Progenitor cell of endocrine pancreas (in vitro differentiated cells): ENCODE results near the gene USP40. TPM values are rescaled to one million over a fixed set of nuclear protein-coding genes. Genes with fewer than 3 reads are reported as not detected.

Experiments used
- DNase-seq: peaks from one replicate; pipeline ENCODE4 v3.0.0; 2021; ENCODE audit warnings: low spot score; ENCODE audit not compliant: unreplicated experiment
- H3K27ac Mint-ChIP-seq: 2 replicates; pipeline ENCODE4 v1.8.0; 2021; ENCODE audit warnings: mild to moderate bottlenecking, moderate library complexity, mixed read lengths
- H3K27me3 Mint-ChIP-seq: 2 replicates; pipeline ENCODE4 v1.8.0; 2021; ENCODE audit warnings: mixed read lengths
- H3K36me3 Mint-ChIP-seq: 2 replicates; pipeline ENCODE4 v1.8.0; 2022; ENCODE audit warnings: mixed read lengths; ENCODE audit not compliant: insufficient read depth
- H3K4me1 Mint-ChIP-seq: 2 replicates; pipeline ENCODE4 v1.8.0; 2021; ENCODE audit warnings: low read depth, mixed read lengths
- H3K4me3 Mint-ChIP-seq: 2 replicates; pipeline ENCODE4 v1.8.0; 2021; ENCODE audit warnings: low read depth, mild to moderate bottlenecking, moderate library complexity, mixed read lengths
- H3K9me3 Mint-ChIP-seq: 2 replicates; pipeline ENCODE4 v1.8.0; 2021; ENCODE audit warnings: low read depth, mixed read lengths
- CTCF ChIP-seq: fragments of 200-600 bp; sonication (generic); IDR thresholded peaks from one replicate; pipeline ENCODE4 v1.5.0; 2021; ENCODE audit warnings: antibody characterized with exemption, mild to moderate bottlenecking; ENCODE audit not compliant: unreplicated experiment
- total RNA-seq: library from RNA; stranded (reverse); gene quantifications from 2 replicates; pipeline ENCODE4 v1.2.1, GENCODE V29; 2021

USP40 gene
- total RNA-seq, 1 donor from 2014 or later: 36.9 TPM

GRCh38 chr2:233474308-233475160 lies 92.0 kb downstream of the USP40 start:
- no peak for TF ChIP-seq CTCF
- Mint-ChIP-seq H3K4me1 (no peaks in the 10 kb centered on the region), H3K36me3 (peaks cover 13% of the 10 kb centered on the region), H3K9me3 (no peaks in the 10 kb centered on the region), H3K27me3 (no peaks in the 10 kb centered on the region), H3K4me3 (no peak overlapping the region), H3K27ac (no peak overlapping the region)
- DNase-seq: no peak

GRCh38 chr2:233473878-233474277 lies 92.7 kb downstream of the USP40 start:
- Mint-ChIP-seq H3K4me3 (no peak overlapping the region), H3K4me1 (no peaks in the 10 kb centered on the region), H3K27ac (no peak overlapping the region), H3K27me3 (no peaks in the 10 kb centered on the region), H3K36me3 (peaks cover 12% of the 10 kb centered on the region), H3K9me3 (no peaks in the 10 kb centered on the region)
- DNase-seq: no peak
- TF ChIP-seq CTCF: no peak

- no peak for DNase-seq
- no peak for TF ChIP-seq CTCF
- no peaks in the 10 kb centered on the region for H3K4me1 Mint-ChIP-seq
- no peaks in the 10 kb centered on the region for H3K27me3 Mint-ChIP-seq
- H3K4me3 Mint-ChIP-seq: no peak overlapping the region
- peaks cover 14% of the 10 kb centered on the region for H3K36me3 Mint-ChIP-seq
- H3K27ac Mint-ChIP-seq: no peak overlapping the region
- no peaks in the 10 kb centered on the region for H3K9me3 Mint-ChIP-seq
These were observed 93.2 kb downstream of the USP40 start for GRCh38 chr2:233473386-233473791.

- no peak for DNase-seq
- no peaks in the 10 kb centered on the region for H3K27me3 Mint-ChIP-seq
- no peak for TF ChIP-seq CTCF
- no peak overlapping the region for H3K4me3 Mint-ChIP-seq
- peaks cover 14% of the 10 kb centered on the region for H3K36me3 Mint-ChIP-seq
- H3K27ac Mint-ChIP-seq: no peak overlapping the region
- no peaks in the 10 kb centered on the region for H3K4me1 Mint-ChIP-seq
- no peaks in the 10 kb centered on the region for H3K9me3 Mint-ChIP-seq
These were observed 95.1 kb downstream of the USP40 start for GRCh38 chr2:233471291-233472035.

- no peak for TF ChIP-seq CTCF
- H3K36me3 Mint-ChIP-seq: peaks cover 19% of the 10 kb centered on the region
- no peaks in the 10 kb centered on the region for H3K4me1 Mint-ChIP-seq
- H3K27me3 Mint-ChIP-seq: no peaks in the 10 kb centered on the region
- no peak overlapping the region for H3K4me3 Mint-ChIP-seq
- no peak for DNase-seq
- H3K9me3 Mint-ChIP-seq: no peaks in the 10 kb centered on the region
- no peak overlapping the region for H3K27ac Mint-ChIP-seq
These were observed 95.7 kb downstream of the USP40 start for GRCh38 chr2:233470839-233471238.
